H1 (cell line): ENCODE data around the gene RUVBL1. TPM values are rescaled to one million over a fixed set of nuclear protein-coding genes. Genes with fewer than 3 reads are reported as not detected.

Source experiments
- CTCF ChIP-seq, 3 experiments: IDR thresholded peaks; 1 replicate in 2 of 3; 2 replicates in 1 of 3; pipeline versions ENCODE4 v1.5.1 to v1.6.1; 2011; ENCODE audit warnings: low read length in 3 of 3, mild to moderate bottlenecking in 3 of 3, inconsistent platforms in 2 of 3, low read depth in 1 of 3, moderate library complexity in 1 of 3; ENCODE audit not compliant: insufficient read depth in 1 of 3; ENCODE audit errors: control extremely low read depth in 1 of 3
- KDM1A ChIP-seq: fragments of 200-600, 300-600 bp; sonication (generic); IDR thresholded peaks from 2 replicates; pipeline ENCODE4 v1.7.1; 2016; ENCODE audit warnings: mild to moderate bottlenecking, low read length, borderline replicate concordance
- NANOG ChIP-seq: IDR thresholded peaks from 2 replicates; pipeline ENCODE4 v1.6.1; 2011; ENCODE audit warnings: low read length, low read depth, mild to moderate bottlenecking, inconsistent platforms; ENCODE audit not compliant: insufficient read depth, poor library complexity, severe bottlenecking
- RNF2 ChIP-seq: fragments of 200-900, 300-1000 bp; sonication (generic); IDR thresholded peaks from 2 replicates; pipeline ENCODE4 v1.7.1; 2016; ENCODE audit warnings: borderline replicate concordance, low read depth, mild to moderate bottlenecking, antibody characterized with exemption, low read length; ENCODE audit not compliant: poor library complexity, severe bottlenecking; ENCODE audit errors: missing control alignments
- SIRT6 ChIP-seq: IDR thresholded peaks from one replicate; pipeline ENCODE4 v1.7.1; 2012; ENCODE audit warnings: low read length, inconsistent platforms
- SP1 ChIP-seq: IDR thresholded peaks from 2 replicates; pipeline ENCODE4 v1.6.1; 2011; ENCODE audit warnings: low read depth, low read length
- polyA plus RNA-seq, 7 experiments: library from polyadenylated mRNA; depleted of rRNA in 3 of 7; stranded (reverse) in 5 of 7; unstranded in 2 of 7; fragments of >200 nt in 5 of 7; fragments of 200-250 nt in 2 of 7; gene quantifications; 1 replicate in 5 of 7; 2 replicates in 1 of 7; 4 replicates in 1 of 7; pipeline versions ENCODE4 v1.2.1 to v1.2.3, GENCODE V29; 2011 to 2013; ENCODE audit warnings: missing spikeins in 2 of 7, mixed read lengths in 2 of 7
- total RNA-seq: library from RNA; stranded (reverse); fragmentation: NEBNext Ultra II Directional; extraction: Animal tissue kit (Norgen Biotek cat#: 25700); gene quantifications from 2 replicates; pipeline ENCODE4 v1.2.1, GENCODE V29; 2021

Gene RUVBL1
- total and polyA plus RNA-seq, 2 of the 8 experiments (the other 6 are each of a cell fraction or from before 2014, with no cell fraction given): 112 to 135 TPM

GRCh38 chr3:128077202-128077624 is 46.4 kb downstream of the RUVBL1 start (continued):
- TF ChIP-seq CTCF (IDR thresholded peaks at IDR 0.05; ENCODE audit: control extremely low read depth in 1 of 3, insufficient read depth in 1 of 3, low read depth in 1 of 3, low read length in 3 of 3) (no peak), SIRT6 (no peak), KDM1A (no peak), RNF2 (no peak), SP1 (no peak), NANOG (no peak)
